Measurements from ENCODE around the gene TNFAIP1. TPM values are rescaled to one million over a fixed set of nuclear protein-coding genes. Genes with fewer than 3 reads are reported as not detected.
A peak's percentile ranks its signal among the peaks of the same experiment; 100 is the strongest.

TNFAIP1 gene
- total RNA-seq, 2 donors from 2014 or later: 29.9 to 36.1 TPM

- peak; percentile 97 for DNase-seq
- H3K36me3 Mint-ChIP-seq (ENCODE audit: low read depth): no peaks in the 10 kb centered on the region
- 24 to 31% methylated on average over 61 to 72 of the region's 72 CpGs for WGBS, 2 experiments (ENCODE audit: insufficient coverage in 1 of 2, insufficient read length in 1 of 2)
- peak; percentile 86 for TF ChIP-seq CTCF (conservative IDR thresholded peaks at IDR 0.05)
- no peak overlapping the region for H3K27ac ChIP-seq (ENCODE audit: low read depth, low read length)
- no peaks in the 10 kb centered on the region for H3K9me3 Mint-ChIP-seq
- H3K4me3 ChIP-seq (ENCODE audit: low read length): no peak overlapping the region
- no peaks in the 10 kb centered on the region for H3K36me3 ChIP-seq (ENCODE audit: control insufficient read depth, insufficient read depth, low read length)
- no peaks in the 10 kb centered on the region for H3K4me1 ChIP-seq (ENCODE audit: control insufficient read depth, insufficient read depth, low read length)
- peaks cover 82% of the 10 kb centered on the region for H3K27me3 ChIP-seq (ENCODE audit: control insufficient read depth, insufficient read depth, low read length, poor library complexity, severe bottlenecking)
- H3K4me1 Mint-ChIP-seq: no peaks in the 10 kb centered on the region
- H3K9me3 ChIP-seq (ENCODE audit: control insufficient read depth, low read length): no peaks in the 10 kb centered on the region
- no peak overlapping the region for H3K9ac ChIP-seq (ENCODE audit: extremely low read depth, low read length, poor library complexity, severe bottlenecking)
- peaks cover 98% of the 10 kb centered on the region for H3K27me3 Mint-ChIP-seq (ENCODE audit: insufficient read depth)
- peak overlapping the region; percentile 8 for H3K4me3 Mint-ChIP-seq
- H3K27ac Mint-ChIP-seq: no peak overlapping the region
These were observed 45.7 kb downstream of the TNFAIP1 start for GRCh38 chr17:28381141-28381825.

- no peak overlapping the region for H3K27ac ChIP-seq (ENCODE audit: low read depth, low read length)
- no peaks in the 10 kb centered on the region for H3K9me3 ChIP-seq (ENCODE audit: control insufficient read depth, low read length)
- no peaks in the 10 kb centered on the region for H3K9me3 Mint-ChIP-seq
- H3K4me3 Mint-ChIP-seq: peak overlapping the region; percentile 62
- DNase-seq: peak; percentile 87
- no peaks in the 10 kb centered on the region for H3K4me1 ChIP-seq (ENCODE audit: control insufficient read depth, insufficient read depth, low read length)
- H3K4me3 ChIP-seq (ENCODE audit: low read length): peak overlapping the region; percentile 78
- no peak overlapping the region for H3K27ac Mint-ChIP-seq
- TF ChIP-seq CTCF (conservative IDR thresholded peaks at IDR 0.05): no peak
- WGBS, 2 experiments (ENCODE audit: insufficient coverage in 1 of 2, insufficient read length in 1 of 2): 6 to 14% methylated on average over 27 to 56 of the region's 56 CpGs
- H3K36me3 Mint-ChIP-seq (ENCODE audit: low read depth): no peaks in the 10 kb centered on the region
- peaks cover 82% of the 10 kb centered on the region for H3K27me3 Mint-ChIP-seq (ENCODE audit: insufficient read depth)
- H3K36me3 ChIP-seq (ENCODE audit: control insufficient read depth, insufficient read depth, low read length): no peaks in the 10 kb centered on the region
- no peaks in the 10 kb centered on the region for H3K4me1 Mint-ChIP-seq
- H3K27me3 ChIP-seq (ENCODE audit: control insufficient read depth, insufficient read depth, low read length, poor library complexity, severe bottlenecking): peaks cover 76% of the 10 kb centered on the region
- H3K9ac ChIP-seq (ENCODE audit: extremely low read depth, low read length, poor library complexity, severe bottlenecking): no peak overlapping the region
These were observed 48.9 kb downstream of the TNFAIP1 start for GRCh38 chr17:28384281-28385036.

GRCh38 chr17:28385037-28385400 lies 49.5 kb downstream of the TNFAIP1 start:
- Histone ChIP-seq H3K9ac (ENCODE audit: extremely low read depth, low read length, poor library complexity, severe bottlenecking) (no peak overlapping the region), H3K4me3 (ENCODE audit: low read length) (peak overlapping the region; percentile 78), H3K36me3 (ENCODE audit: control insufficient read depth, insufficient read depth, low read length) (no peaks in the 10 kb centered on the region), H3K27ac (ENCODE audit: low read depth, low read length) (no peak overlapping the region), H3K9me3 (ENCODE audit: control insufficient read depth, low read length) (no peaks in the 10 kb centered on the region), H3K27me3 (ENCODE audit: control insufficient read depth, insufficient read depth, low read length, poor library complexity, severe bottlenecking) (peaks cover 71% of the 10 kb centered on the region), H3K4me1 (ENCODE audit: control insufficient read depth, insufficient read depth, low read length) (no peaks in the 10 kb centered on the region)
- no peak for DNase-seq
- peak overlapping the region; percentile 62 for H3K4me3 Mint-ChIP-seq
- peaks cover 76% of the 10 kb centered on the region for H3K27me3 Mint-ChIP-seq (ENCODE audit: insufficient read depth)
- no peak for TF ChIP-seq CTCF (conservative IDR thresholded peaks at IDR 0.05)
- 29 to 45% methylated on average over 5 to 29 of the region's 29 CpGs for WGBS, 2 experiments (ENCODE audit: insufficient coverage in 1 of 2, insufficient read length in 1 of 2)
- no peaks in the 10 kb centered on the region for H3K36me3 Mint-ChIP-seq (ENCODE audit: low read depth)
- no peaks in the 10 kb centered on the region for H3K9me3 Mint-ChIP-seq
- H3K27ac Mint-ChIP-seq: no peak overlapping the region
- H3K4me1 Mint-ChIP-seq: no peaks in the 10 kb centered on the region
